HCT116 (cell line): Measurements from ENCODE around the gene ERC2. TPM values are rescaled to one million over a fixed set of nuclear protein-coding genes. Genes with fewer than 3 reads are reported as not detected.

Source experiments
- ATAC-seq: fragments of 200-7000 bp; cut with Tn5 transposase; 2 replicates; pipeline ENCODE4 v1.9.1; 2020; ENCODE audit warnings: mild to moderate bottlenecking, moderate library complexity
- BruUV-seq: library from RNA; stranded (reverse); fragments of 400-500 nt; replicated peaks from 2 replicates; lab custom pipeline; 2021; lab: Mats Ljungman, UMichigan
- CTCF ChIA-PET: fragments of 300-600 bp; sonication (Branson Sonifier 250); formaldehyde crosslinking; loops from one replicate; lab custom pipeline; 2021; ENCODE audit warnings: antibody characterized with exemption; lab: Charles Lee
- POLR2A ChIA-PET: fragments of 300-600, 350-600 bp; sonication (Branson Sonifier 250); formaldehyde crosslinking; loops from one replicate; lab custom pipeline; 2021; ENCODE audit warnings: antibody characterized with exemption; lab: Charles Lee
- RAD21 ChIA-PET, 2 experiments: fragments of 300-600 bp; sonication (Branson Sonifier 250); formaldehyde crosslinking; loops; one replicate each; lab custom pipeline; 2023; ENCODE audit warnings: low total read pairs in 2 of 2; ENCODE audit not compliant: uncharacterized antibody in 2 of 2, unreplicated experiment in 2 of 2, low non-redundant PET in 1 of 2; lab: Charles Lee
- DNase-seq: peaks from one replicate; pipeline ENCODE4 v3.0.0-alpha.2; 2010; ENCODE audit warnings: low read depth, low spot score
- H2AFZ ChIP-seq: fragments of 200-600 bp; shearing (Covaris generic), sonication (generic); 2 replicates; pipeline ENCODE4 v1.6.1; 2017; ENCODE audit warnings: low read depth, mixed run types, mixed read lengths, antibody characterized with exemption, low read length; ENCODE audit not compliant: poor library complexity, severe bottlenecking
- H3K27ac ChIP-seq: 2 replicates; pipeline ENCODE4 v1.5.1; 2012; ENCODE audit warnings: low read depth, low read length
- H3K27me3 ChIP-seq: fragments of 200-600 bp; sonication (generic); 2 replicates; pipeline ENCODE4 v1.6.1; 2016; ENCODE audit warnings: mixed run types, low read length, mixed read lengths; ENCODE audit not compliant: insufficient read depth
- H3K36me3 ChIP-seq, 2 experiments: fragments of 200-500 bp in 1 of 2; fragments of 200-600 bp in 1 of 2; sonication (Bioruptor generic) in 1 of 2; sonication (generic) in 1 of 2; 2 replicates each; pipeline versions ENCODE4 v1.5.1 to v1.6.1; 2014 to 2016; ENCODE audit warnings: low read length in 2 of 2, inconsistent platforms in 1 of 2, mixed read lengths in 1 of 2, mixed run types in 1 of 2; ENCODE audit not compliant: insufficient read depth in 2 of 2, control insufficient read depth in 1 of 2
- H3K4me1 ChIP-seq, 2 experiments: fragments of 200-600 bp in 1 of 2; sonication (generic) in 1 of 2; 2 replicates each; pipeline versions ENCODE4 v1.5.1 to v1.6.1; 2012 to 2017; ENCODE audit warnings: low read length in 2 of 2, inconsistent platforms in 1 of 2, mild to moderate bottlenecking in 1 of 2, mixed read lengths in 1 of 2, mixed run types in 1 of 2, moderate library complexity in 1 of 2; ENCODE audit not compliant: insufficient read depth in 2 of 2, control insufficient read depth in 1 of 2
- H3K4me2 ChIP-seq: fragments of 200-600 bp; sonication (generic); 2 replicates; pipeline ENCODE4 v1.6.1; 2017; ENCODE audit warnings: mixed run types, low read length, mixed read lengths
- H3K4me3 ChIP-seq, 2 experiments: fragments of 200-600 bp in 1 of 2; sonication (generic) in 1 of 2; replicated peaks in 1 of 2; 2 replicates each; pipeline ENCODE4 v1.5.1; 2011 to 2016; ENCODE audit warnings: low read length in 2 of 2, control low read depth in 1 of 2, low read depth in 1 of 2, mild to moderate bottlenecking in 1 of 2, mixed read lengths in 1 of 2, mixed run types in 1 of 2
- H3K79me2 ChIP-seq: fragments of 200-600 bp; sonication (generic); 2 replicates; pipeline ENCODE4 v1.6.1; 2017; ENCODE audit warnings: mild to moderate bottlenecking, mixed run types, low read length, moderate library complexity, mixed read lengths; ENCODE audit not compliant: insufficient read depth
- H3K9ac ChIP-seq: fragments of 200-600 bp; sonication (generic); 2 replicates; pipeline ENCODE4 v1.6.1; 2016; ENCODE audit warnings: low read length, mixed read lengths
- H3K9me2 ChIP-seq: fragments of 200-600 bp; sonication (generic), shearing (Covaris generic); 2 replicates; pipeline ENCODE4 v1.6.1; 2017; ENCODE audit warnings: mixed run types, mild to moderate bottlenecking, moderate library complexity; ENCODE audit not compliant: insufficient read depth
- H3K9me3 ChIP-seq, 2 experiments: fragments of 200-500 bp in 1 of 2; fragments of 200-600 bp in 1 of 2; sonication (Bioruptor generic) in 1 of 2; sonication (generic) in 1 of 2; 2 replicates each; pipeline ENCODE4 v1.6.1; 2014 to 2017; ENCODE audit warnings: low read length in 2 of 2, mixed read lengths in 2 of 2, inconsistent platforms in 1 of 2, low read depth in 1 of 2, mild to moderate bottlenecking in 1 of 2, mixed run types in 1 of 2, moderate library complexity in 1 of 2; ENCODE audit not compliant: control insufficient read depth in 1 of 2, insufficient read depth in 1 of 2
- H4K20me1 ChIP-seq: fragments of 200-600 bp; sonication (generic), shearing (Covaris generic); 2 replicates; pipeline ENCODE4 v1.6.1; 2017; ENCODE audit warnings: mixed run types, mild to moderate bottlenecking, moderate library complexity; ENCODE audit not compliant: insufficient read depth
- CBX3 ChIP-seq: IDR thresholded peaks from 2 replicates; pipeline ENCODE4 v1.6.1; 2012; ENCODE audit warnings: low read depth
- CEBPB ChIP-seq: IDR thresholded peaks from 2 replicates; pipeline ENCODE4 v1.6.1; 2012; ENCODE audit warnings: low read depth
- CTCF ChIP-seq, 3 experiments: fragments of 200-600 bp in 1 of 3; sonication (generic) in 1 of 3; IDR thresholded peaks in 2 of 3; conservative IDR thresholded peaks in 1 of 3; 2 replicates each; pipeline ENCODE4 v1.5.1; 2012 to 2017; ENCODE audit warnings: low read depth in 2 of 3, low read length in 2 of 3, antibody characterized with exemption in 1 of 3, borderline replicate concordance in 1 of 3, control low read depth in 1 of 3, mild to moderate bottlenecking in 1 of 3, mixed read lengths in 1 of 3, mixed run types in 1 of 3, moderate library complexity in 1 of 3; ENCODE audit not compliant: insufficient read depth in 1 of 3
- ELF1 ChIP-seq: IDR thresholded peaks from 2 replicates; pipeline ENCODE4 v1.6.1; 2012; ENCODE audit warnings: low read depth, borderline replicate concordance
- EZH2phosphoT487 ChIP-seq: fragments of 200-600 bp; IDR thresholded peaks from 2 replicates; pipeline ENCODE4 v1.6.1; 2018; ENCODE audit warnings: antibody characterized with exemption, borderline replicate concordance
- FOSL1 ChIP-seq: IDR thresholded peaks from 2 replicates; pipeline ENCODE4 v1.6.1; 2012; ENCODE audit warnings: low read depth
- POLR2AphosphoS5 ChIP-seq: IDR thresholded peaks from 2 replicates; pipeline ENCODE4 v1.6.1; 2011; ENCODE audit warnings: mild to moderate bottlenecking, low read depth, low read length, moderate library complexity
- RAD21 ChIP-seq: IDR thresholded peaks from 2 replicates; pipeline ENCODE4 v1.6.1; 2012; ENCODE audit warnings: low read depth, mild to moderate bottlenecking
- REST ChIP-seq: IDR thresholded peaks from 2 replicates; pipeline ENCODE4 v1.6.1; 2012; ENCODE audit warnings: low read depth
- SRF ChIP-seq: IDR thresholded peaks from 2 replicates; pipeline ENCODE4 v1.6.1; 2012; ENCODE audit warnings: low read depth
- YY1 ChIP-seq: IDR thresholded peaks from 2 replicates; pipeline ENCODE4 v1.6.1; 2011; ENCODE audit warnings: low read length, low read depth, moderate library complexity, mild to moderate bottlenecking; ENCODE audit not compliant: insufficient replicate concordance; ENCODE audit errors: extremely low read depth
- ZBTB33 ChIP-seq: IDR thresholded peaks from 2 replicates; pipeline ENCODE4 v1.6.1; 2011; ENCODE audit warnings: mild to moderate bottlenecking, low read length, moderate library complexity; ENCODE audit not compliant: insufficient replicate concordance; ENCODE audit errors: extremely low read depth
- ZNF274 ChIP-seq: fragments of 200-500 bp; sonication (Bioruptor generic); IDR thresholded peaks from 2 replicates; pipeline ENCODE4 v1.6.1; 2014; ENCODE audit warnings: mild to moderate bottlenecking, low read depth, low read length, inconsistent platforms
- intact Hi-C: fragments of 100-400 bp; cut with micrococcal nuclease; formaldehyde crosslinking; loops from 2 replicates; pipeline ENCODE4 v1.10.0; 2022
- total RNA-seq: library from RNA; stranded (reverse); gene quantifications from one replicate; pipeline ENCODE4 v1.2.1, GENCODE V29; 2021; ENCODE audit not compliant: unreplicated experiment

The ERC2 gene
- total RNA-seq, 1 experiment from 2014 or later = not detected

- POLR2A ChIA-PET = no interaction called here
- no peak overlapping the region for H3K4me3 ChIP-seq
- H3K9ac ChIP-seq = no peak overlapping the region
- H3K9me3 ChIP-seq = no peaks in the 10 kb centered on the region; a peak in 2 of 4 replicates
- no peaks in the 10 kb centered on the region for H3K4me1 ChIP-seq
- RAD21 ChIA-PET = no interaction called here
- no TSS peak for BruUV-seq
- CTCF ChIA-PET = no interaction called here
- no peaks in the 10 kb centered on the region for H3K36me3 ChIP-seq
- H3K4me2 ChIP-seq = no peak overlapping the region
- H2AFZ ChIP-seq = no peak overlapping the region
- H3K9me2 ChIP-seq = no peaks in the 10 kb centered on the region
- DNase-seq (no peak), ATAC-seq (no peak)
- intact Hi-C loops = no loop called here
- H3K27ac ChIP-seq = no peak overlapping the region
- TF ChIP-seq FOSL1 (no peak), SRF (no peak), RAD21 (no peak), ZNF274 (no peak), ZBTB33 (no peak), CBX3 (no peak), YY1 (no peak), POLR2AphosphoS5 (no peak)
- no peaks in the 10 kb centered on the region for H4K20me1 ChIP-seq
- no peaks in the 10 kb centered on the region for H3K27me3 ChIP-seq
- no peaks in the 10 kb centered on the region for H3K79me2 ChIP-seq
Measured at GRCh38 chr3:55792742-55793141, 675.5 kb downstream of the ERC2 start.

- no peaks in the 10 kb centered on the region for H3K27me3 ChIP-seq
- H3K9me2 ChIP-seq = no peaks in the 10 kb centered on the region
- DNase-seq (no peak), ATAC-seq (no peak)
- no peaks in the 10 kb centered on the region for H3K4me1 ChIP-seq
- H3K79me2 ChIP-seq = no peaks in the 10 kb centered on the region
- H3K4me2 ChIP-seq = no peak overlapping the region
- BruUV-seq = no TSS peak
- RAD21 ChIA-PET = no interaction called here
- no peaks in the 10 kb centered on the region for H4K20me1 ChIP-seq
- intact Hi-C loops = no loop called here
- CTCF ChIA-PET = no interaction called here
- no peak overlapping the region for H3K4me3 ChIP-seq
- H3K27ac ChIP-seq = no peak overlapping the region
- TF ChIP-seq SRF (no peak), ELF1 (no peak), CEBPB (no peak), CTCF (IDR thresholded peaks at IDR 0.05 in 2 of 3, conservative IDR thresholded peaks at IDR 0.05 in 1 of 3; ENCODE audit: borderline replicate concordance in 1 of 3, insufficient read depth in 1 of 3, low read depth in 2 of 3, low read length in 2 of 3) (no peak), REST (no peak), EZH2phosphoT487 (no peak)
- POLR2A ChIA-PET = no interaction called here
- no peak overlapping the region for H2AFZ ChIP-seq
- no peak overlapping the region for H3K9ac ChIP-seq
- H3K36me3 ChIP-seq = no peaks in the 10 kb centered on the region
- no peaks in the 10 kb centered on the region; a peak in 2 of 4 replicates for H3K9me3 ChIP-seq
Measured at GRCh38 chr3:55792009-55792408, 676.3 kb downstream of the ERC2 start.
